PC-3 (cell line): ENCODE results near the gene RCAN2.

Experiments used
- CTCF ChIP-seq: fragments of 300-600 bp; sonication (generic); conservative IDR thresholded peaks from 2 replicates; pipeline ENCODE4 v1.5.1; 2017; ENCODE audit warnings: antibody characterized with exemption, low read depth, mild to moderate bottlenecking, low read length
- EZH2 ChIP-seq: fragments of 300-600 bp; sonication (generic); IDR thresholded peaks from one replicate; pipeline ENCODE4 v1.6.1; 2017; ENCODE audit warnings: antibody characterized with exemption, mild to moderate bottlenecking, low read length; ENCODE audit not compliant: unreplicated experiment

GRCh38 chr6:46305236-46305635 is 186.0 kb downstream of the RCAN2 start:
- TF ChIP-seq EZH2 (no peak), CTCF (no peak)
